Natural killer cell (primary cell): Measurements from ENCODE around the gene CLEC16A. TPM values are rescaled to one million over a fixed set of nuclear protein-coding genes. Genes with fewer than 3 reads are reported as not detected.
"Not testable (repeated sequence)": the region's sequence is repeated elsewhere in the genome, so short reads cannot be mapped to it uniquely, and the experiment has no call there.

Experiments
- ATAC-seq, 3 donors: fragments of 150-1000 bp in 2 of 3; fragments of 200-7000 bp in 1 of 3; cut with Tn5 transposase; 1 replicate in 1 of 3; 2 replicates in 2 of 3; pipeline ENCODE4 v1.10.0; 2021; ENCODE audit warnings: mild to moderate bottlenecking in 2 of 3, moderate library complexity in 2 of 3
- DNase-seq, 2 donors: peaks; one replicate each; pipeline versions ENCODE4 v3.0.0 to v3.0.0-alpha.2; 2013 to 2021; ENCODE audit warnings: mixed read lengths in 1 of 2
- H3K27ac ChIP-seq: one replicate; pipeline ENCODE4 v1.5.1; 2013; ENCODE audit warnings: mild to moderate bottlenecking, low read length
- H3K27me3 ChIP-seq: one replicate; pipeline ENCODE4 v1.6.1; 2013; ENCODE audit warnings: low read length; ENCODE audit not compliant: control insufficient read depth, insufficient read depth
- H3K36me3 ChIP-seq: one replicate; pipeline ENCODE4 v1.6.1; 2013; ENCODE audit warnings: low read length; ENCODE audit not compliant: control insufficient read depth, insufficient read depth
- H3K4me1 ChIP-seq: one replicate; pipeline ENCODE4 v1.6.1; 2013; ENCODE audit warnings: low read length; ENCODE audit not compliant: control insufficient read depth, insufficient read depth
- H3K4me3 ChIP-seq: one replicate; pipeline ENCODE4 v1.5.1; 2013; ENCODE audit warnings: low read length
- H3K9me3 ChIP-seq: one replicate; pipeline ENCODE4 v1.6.1; 2013; ENCODE audit warnings: low read length; ENCODE audit not compliant: control insufficient read depth, insufficient read depth
- H3K27ac Mint-ChIP-seq, 2 donors: one replicate each; pipeline ENCODE4 v1.8.0; 2022; ENCODE audit warnings: mild to moderate bottlenecking in 2 of 2, mixed read lengths in 2 of 2, moderate library complexity in 1 of 2
- H3K27me3 Mint-ChIP-seq, 2 donors: one replicate each; pipeline ENCODE4 v1.8.0; 2022; ENCODE audit warnings: low read depth in 2 of 2, mixed read lengths in 2 of 2
- H3K36me3 Mint-ChIP-seq: one replicate; pipeline ENCODE4 v1.8.0; 2022; ENCODE audit warnings: mixed read lengths
- H3K4me1 Mint-ChIP-seq, 2 donors: one replicate each; pipeline ENCODE4 v1.8.0; 2022; ENCODE audit warnings: mixed read lengths in 2 of 2
- H3K4me3 Mint-ChIP-seq: one replicate; pipeline ENCODE4 v1.8.0; 2022; ENCODE audit warnings: mild to moderate bottlenecking, moderate library complexity, mixed read lengths
- H3K9me3 Mint-ChIP-seq, 2 donors: one replicate each; pipeline ENCODE4 v1.8.0; 2022; ENCODE audit warnings: mixed read lengths in 2 of 2
- WGBS: methylation state at CpG from one replicate; pipeline ENCODE4 v1.1.7; 2013; ENCODE audit warnings: missing lambda C conversion rate; ENCODE audit not compliant: insufficient coverage; 5-methylcytosine and 5-hydroxymethylcytosine counted together
- intact Hi-C: fragments of 100-400 bp; cut with micrococcal nuclease; formaldehyde crosslinking; loops from one replicate; pipeline ENCODE4 v1.14.2; 2022
- total RNA-seq, 4 donors: library from RNA; stranded (reverse); fragments of 120-200 nt in 1 of 4; gene quantifications; one replicate each; pipeline versions ENCODE4 v1.2.3 to v1.2.4, GENCODE V29; 2013 to 2022
- TF ChIP-seq, protein P1 (sequence below): fragments of 200-600 bp; IDR thresholded peaks from one replicate; pipeline ENCODE4 v1.8.0; 2022; ENCODE audit warnings: antibody characterized with exemption

CLEC16A gene
- total RNA-seq, 3 donors from 2014 or later (not counting 1 experiment from before 2014, with no cell fraction given), result 35.9 to 50.5 (median 37.4) TPM

DNA sequence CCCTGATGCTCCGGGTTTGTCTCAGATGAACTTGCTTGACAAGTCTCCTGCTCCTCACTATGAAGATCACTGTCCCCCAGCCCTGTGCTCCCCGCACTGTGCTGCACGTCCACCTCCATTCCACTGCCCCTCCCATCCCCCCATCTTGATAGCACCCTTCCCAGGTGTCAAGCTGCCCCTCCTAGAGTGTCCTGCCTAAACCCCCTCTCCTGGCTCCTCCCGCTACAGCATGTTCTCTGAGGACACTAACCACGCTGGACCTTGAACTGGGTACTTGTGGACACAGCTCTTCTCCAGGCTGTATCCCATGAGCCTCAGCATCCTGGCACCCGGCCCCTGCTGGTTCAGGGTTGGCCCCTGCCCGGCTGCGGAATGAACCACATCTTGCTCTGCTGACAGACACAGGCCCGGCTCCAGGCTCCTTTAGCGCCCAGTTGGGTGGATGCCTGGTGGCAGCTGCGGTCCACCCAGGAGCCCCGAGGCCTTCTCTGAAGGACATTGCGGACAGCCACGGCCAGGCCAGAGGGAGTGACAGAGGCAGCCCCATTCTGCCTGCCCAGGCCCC is 20.6 kb upstream of the CLEC16A start:
- no peaks in the 10 kb centered on the region for H3K36me3 Mint-ChIP-seq
- Histone ChIP-seq H3K27me3 (no peaks in the 10 kb centered on the region), H3K27ac (no peak overlapping the region), H3K4me3 (no peak overlapping the region), H3K9me3 (no peaks in the 10 kb centered on the region), H3K36me3 (peaks cover 48% of the 10 kb centered on the region), H3K4me1 (peaks cover 1% of the 10 kb centered on the region)
- peak overlapping the region in 1 of 2 donors; percentile 30 for H3K27ac Mint-ChIP-seq
- ATAC-seq (no peak), DNase-seq (no peak)
- H3K4me3 Mint-ChIP-seq, result no peak overlapping the region
- 95% methylated on average over 14 of the region's 14 CpGs for WGBS
- H3K9me3 Mint-ChIP-seq, result no peaks in the 10 kb centered on the region
- TF ChIP-seq, protein P1, sequence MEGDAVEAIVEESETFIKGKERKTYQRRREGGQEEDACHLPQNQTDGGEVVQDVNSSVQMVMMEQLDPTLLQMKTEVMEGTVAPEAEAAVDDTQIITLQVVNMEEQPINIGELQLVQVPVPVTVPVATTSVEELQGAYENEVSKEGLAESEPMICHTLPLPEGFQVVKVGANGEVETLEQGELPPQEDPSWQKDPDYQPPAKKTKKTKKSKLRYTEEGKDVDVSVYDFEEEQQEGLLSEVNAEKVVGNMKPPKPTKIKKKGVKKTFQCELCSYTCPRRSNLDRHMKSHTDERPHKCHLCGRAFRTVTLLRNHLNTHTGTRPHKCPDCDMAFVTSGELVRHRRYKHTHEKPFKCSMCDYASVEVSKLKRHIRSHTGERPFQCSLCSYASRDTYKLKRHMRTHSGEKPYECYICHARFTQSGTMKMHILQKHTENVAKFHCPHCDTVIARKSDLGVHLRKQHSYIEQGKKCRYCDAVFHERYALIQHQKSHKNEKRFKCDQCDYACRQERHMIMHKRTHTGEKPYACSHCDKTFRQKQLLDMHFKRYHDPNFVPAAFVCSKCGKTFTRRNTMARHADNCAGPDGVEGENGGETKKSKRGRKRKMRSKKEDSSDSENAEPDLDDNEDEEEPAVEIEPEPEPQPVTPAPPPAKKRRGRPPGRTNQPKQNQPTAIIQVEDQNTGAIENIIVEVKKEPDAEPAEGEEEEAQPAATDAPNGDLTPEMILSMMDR, result no peak
- intact Hi-C loops, result no loop called here
- no peaks in the 10 kb centered on the region for H3K27me3 Mint-ChIP-seq
- H3K4me1 Mint-ChIP-seq, result peaks cover 0 to 2% of the 10 kb centered on the region in 2 donors

DNA sequence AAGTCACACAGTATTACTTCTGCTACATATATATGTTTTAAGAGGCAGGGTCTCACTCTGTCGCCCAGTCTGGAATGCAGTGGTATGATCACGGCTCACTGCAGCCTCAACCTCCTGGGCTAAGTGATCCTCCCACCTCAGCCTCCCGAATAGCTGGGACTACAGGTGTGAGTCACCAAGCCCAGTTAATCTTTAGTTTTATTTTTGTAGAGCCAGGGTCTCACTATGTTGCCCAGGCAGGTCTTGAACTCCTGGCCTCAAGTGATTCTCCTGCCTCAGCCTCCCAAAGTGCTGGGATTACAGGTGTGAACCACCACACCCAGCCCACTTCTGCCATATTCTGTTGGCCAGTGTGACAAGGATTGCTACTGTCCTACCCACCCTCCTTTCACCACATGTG is 19.1 kb upstream of the CLEC16A start:
- H3K4me3 Mint-ChIP-seq, H3K4me1 Mint-ChIP-seq, H3K27me3 ChIP-seq, ATAC-seq, H3K4me1 ChIP-seq, intact Hi-C loops, H3K27ac Mint-ChIP-seq, H3K27me3 Mint-ChIP-seq, H3K9me3 ChIP-seq, H3K36me3 Mint-ChIP-seq, H3K4me3 ChIP-seq, H3K27ac ChIP-seq, DNase-seq, H3K9me3 Mint-ChIP-seq: not testable (repeated sequence)
- H3K36me3 ChIP-seq, result peaks cover 47% of the 10 kb centered on the region
- WGBS, result 92% methylated on average over 3 of the region's 3 CpGs

DNA sequence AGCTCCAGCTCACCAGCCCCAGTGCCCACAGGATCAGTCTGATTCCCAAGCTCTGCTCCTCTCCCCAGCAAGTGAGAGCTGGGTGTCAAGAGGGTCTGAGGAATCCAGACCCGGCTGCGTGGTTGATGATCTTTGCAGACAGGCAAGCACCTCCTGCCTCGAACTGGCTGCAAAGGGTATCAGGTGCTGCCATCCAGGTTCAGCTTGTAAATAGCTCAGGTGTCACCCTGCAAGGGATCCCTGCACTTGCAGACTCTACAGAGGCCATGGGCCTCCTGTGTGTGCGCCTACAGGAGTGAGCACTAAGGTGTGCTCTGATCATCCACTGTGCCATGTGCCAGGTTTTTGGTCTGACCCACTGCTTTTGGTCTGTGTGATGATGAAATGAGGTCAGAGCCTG is 18.3 kb upstream of the CLEC16A start:
- no peaks in the 10 kb centered on the region for H3K27me3 Mint-ChIP-seq
- 94% methylated on average over 4 of the region's 4 CpGs for WGBS
- H3K4me1 ChIP-seq, result peaks cover 7% of the 10 kb centered on the region
- no peak overlapping the region for H3K27ac Mint-ChIP-seq
- ATAC-seq, result no peak
- no peaks in the 10 kb centered on the region for H3K9me3 Mint-ChIP-seq
- intact Hi-C loops, result no loop called here
- no peak overlapping the region for H3K27ac ChIP-seq
- no peak overlapping the region for H3K4me3 Mint-ChIP-seq
- H3K4me3 ChIP-seq, result no peak overlapping the region
- H3K4me1 Mint-ChIP-seq, result peaks cover 7% of the 10 kb centered on the region in 2 donors
- DNase-seq, result no peak
- no peaks in the 10 kb centered on the region for H3K36me3 Mint-ChIP-seq
- TF ChIP-seq, protein P1, result no peak
- no peaks in the 10 kb centered on the region for H3K9me3 ChIP-seq
- peaks cover 47% of the 10 kb centered on the region for H3K36me3 ChIP-seq
- no peaks in the 10 kb centered on the region for H3K27me3 ChIP-seq

DNA sequence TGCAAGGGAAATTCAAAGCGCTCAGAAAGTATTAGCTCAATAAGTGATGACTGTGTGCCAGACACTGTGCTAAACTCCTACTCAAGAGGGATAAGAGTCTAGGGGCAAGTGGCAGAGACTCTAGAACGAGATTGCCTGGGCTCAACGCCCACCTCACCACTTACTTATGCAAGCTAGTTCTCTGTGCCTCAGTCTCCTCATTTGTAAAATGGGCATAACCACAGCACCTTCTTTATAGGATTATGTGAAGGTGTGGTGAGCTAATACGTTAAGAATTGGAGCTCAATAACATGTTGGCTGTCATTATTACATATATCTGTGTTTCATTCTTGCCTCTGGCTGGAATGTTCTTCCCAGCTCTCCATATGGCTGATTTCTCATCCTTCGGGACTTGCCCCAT is 17.5 kb upstream of the CLEC16A start:
- Histone ChIP-seq H3K4me1 (peaks cover 7% of the 10 kb centered on the region), H3K36me3 (peaks cover 40% of the 10 kb centered on the region), H3K4me3 (no peak overlapping the region), H3K9me3 (no peaks in the 10 kb centered on the region), H3K27ac (no peak overlapping the region), H3K27me3 (no peaks in the 10 kb centered on the region)
- Mint-ChIP-seq H3K36me3 (no peaks in the 10 kb centered on the region), H3K4me3 (no peak overlapping the region), H3K9me3 (no peaks in the 10 kb centered on the region), H3K27me3 (no peaks in the 10 kb centered on the region), H3K4me1 (peaks cover 7 to 12% of the 10 kb centered on the region in 2 donors), H3K27ac (no peak overlapping the region)
- TF ChIP-seq, protein P1, result no peak
- WGBS, result 97% methylated on average over 5 of the region's 5 CpGs
- no peak for DNase-seq
- no peak for ATAC-seq
- intact Hi-C loops, result no loop called here
